GM21825 (cell line): ENCODE results near the gene GDPD1.
"Not testable (repeated sequence)": the region's sequence is repeated elsewhere in the genome, so short reads cannot be mapped to it uniquely, and the experiment has no call there.

Experiments
- ATAC-seq: cut with Tn5 transposase; IDR thresholded peaks from one replicate; pipeline ENCODE4 v1.9.1; 2021; ENCODE audit warnings: mild to moderate bottlenecking, moderate library complexity; ENCODE audit not compliant: unreplicated experiment

The GDPD1 gene

GRCh38 chr17:59238906-59239305 lies 18.6 kb downstream of the GDPD1 start:
- ATAC-seq: no peak

GRCh38 chr17:59244081-59244480 lies 23.8 kb downstream of the GDPD1 start:
- ATAC-seq: no peak

GRCh38 chr17:59254742-59255141 lies 34.4 kb downstream of the GDPD1 start:
- no peak for ATAC-seq

- no peak for ATAC-seq
These were observed 36.8 kb downstream of the GDPD1 start for GRCh38 chr17:59257101-59257500.

- no peak for ATAC-seq
These were observed 40.4 kb downstream of the GDPD1 start for GRCh38 chr17:59260722-59261121.

- no peak for ATAC-seq
These were observed 46.4 kb downstream of the GDPD1 start for GRCh38 chr17:59266745-59267144.

GRCh38 chr17:59267776-59268175 lies 47.5 kb downstream of the GDPD1 start:
- ATAC-seq: no peak

- no peak for ATAC-seq
These were observed 55.3 kb downstream of the GDPD1 start for GRCh38 chr17:59275618-59276017.

GRCh38 chr17:59277031-59277430 lies 56.7 kb downstream of the GDPD1 start:
- ATAC-seq: peak; percentile 78

- ATAC-seq: no peak
These were observed 58.1 kb downstream of the GDPD1 start for GRCh38 chr17:59278406-59278805.

- no peak for ATAC-seq
These were observed 64.0 kb downstream of the GDPD1 start for GRCh38 chr17:59284317-59284716.

GRCh38 chr17:59287452-59287851 lies 67.1 kb downstream of the GDPD1 start:
- no peak for ATAC-seq

- ATAC-seq: no peak
These were observed 67.6 kb downstream of the GDPD1 start for GRCh38 chr17:59287891-59288290.

- ATAC-seq: no peak
These were observed 69.6 kb downstream of the GDPD1 start for GRCh38 chr17:59289981-59290301.

- not testable (repeated sequence) for ATAC-seq
These were observed 70.1 kb downstream of the GDPD1 start for GRCh38 chr17:59290302-59290998.

GRCh38 chr17:59292174-59292523 lies 71.8 kb downstream of the GDPD1 start:
- no peak for ATAC-seq

- no peak for ATAC-seq
These were observed 75.9 kb downstream of the GDPD1 start for GRCh38 chr17:59296190-59296589.

- ATAC-seq: no peak
These were observed 78.2 kb downstream of the GDPD1 start for GRCh38 chr17:59298521-59298920.

GRCh38 chr17:59299400-59300092 lies 79.2 kb downstream of the GDPD1 start:
- ATAC-seq: no peak

- ATAC-seq: no peak
These were observed 80.6 kb downstream of the GDPD1 start for GRCh38 chr17:59300941-59301340.

- no peak for ATAC-seq
These were observed 84.5 kb downstream of the GDPD1 start for GRCh38 chr17:59304811-59305210.

GRCh38 chr17:59310263-59310920 lies 90.1 kb downstream of the GDPD1 start:
- no peak for ATAC-seq
